ENCODE measurements around the gene ECPAS.

GRCh38 chr9:111527347-111527746, 43.2 kb upstream of the ECPAS start:
- TF ChIP-seq POLR2A (IDR thresholded peaks at IDR 0.05; ENCODE audit: low read length) (no peak), GATA1 (IDR thresholded peaks at IDR 0.05; ENCODE audit: low read depth, low read length) (no peak)

Data from erythroblast (primary cell).